ENCODE measurements around the gene ITGAD.

Gene ITGAD

GRCh38 chr16:31461201-31461920 lies 68.2 kb downstream of the ITGAD start:
- DNase-seq, result no peak

- DNase-seq, result no peak
Observed at GRCh38 chr16:31461921-31462804, 69.0 kb downstream of the ITGAD start.

GRCh38 chr16:31464348-31464769 lies 71.2 kb downstream of the ITGAD start:
- DNase-seq, result no peak

DNA sequence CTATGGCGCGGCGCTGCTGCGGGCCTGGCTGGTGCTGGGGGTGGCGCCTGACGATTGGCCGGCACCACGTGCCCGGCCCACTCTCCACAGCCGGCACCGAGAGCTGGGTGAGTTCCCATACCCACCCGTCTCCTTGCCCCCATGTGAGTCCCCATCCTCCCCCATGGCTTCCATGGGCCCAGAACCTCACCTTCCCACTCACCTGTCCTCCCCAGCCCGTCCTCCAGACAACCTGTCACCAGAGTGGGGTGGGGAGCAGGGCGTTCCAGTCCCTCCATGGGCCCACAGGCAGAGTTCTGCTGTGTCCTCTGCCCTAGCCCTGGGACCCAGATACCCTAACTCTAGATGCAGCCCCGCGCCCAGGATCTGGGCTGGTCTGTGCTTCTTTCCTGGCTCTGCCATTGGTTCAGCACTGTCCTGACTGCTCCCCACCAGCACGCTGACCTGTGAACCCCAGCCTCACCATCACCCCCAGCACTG lies 71.7 kb downstream of the ITGAD start:
- DNase-seq, result no peak

DNA sequence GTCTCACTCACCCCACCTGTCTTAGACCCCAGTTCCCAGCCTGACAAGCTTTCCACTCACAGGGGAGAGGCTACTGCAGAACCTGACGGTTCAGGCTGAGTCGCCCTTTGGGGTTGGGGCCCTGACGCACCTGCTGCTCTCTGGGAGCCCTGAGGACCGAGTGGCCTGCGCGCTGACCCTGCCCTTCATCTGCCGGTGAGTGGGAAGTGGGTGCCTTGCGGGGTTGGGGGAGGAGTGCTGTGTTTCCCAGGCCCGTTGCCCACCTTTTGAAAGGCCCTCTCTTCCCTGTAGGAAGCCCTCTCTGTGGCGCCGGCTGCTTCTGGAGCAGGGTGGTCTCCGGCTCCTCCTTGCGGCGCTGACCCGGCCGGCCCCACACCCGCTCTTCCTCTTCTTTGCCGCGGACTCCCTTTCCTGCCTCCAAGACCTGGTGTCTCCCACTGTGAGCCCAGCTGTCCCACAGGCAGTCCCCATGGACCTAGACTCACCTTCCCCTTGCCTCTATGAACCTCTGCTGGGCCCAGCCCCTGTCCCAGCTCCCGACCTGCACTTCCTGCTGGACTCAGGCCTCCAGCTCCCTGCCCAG lies 72.7 kb downstream of the ITGAD start:
- DNase-seq, result no peak

- no peak for DNase-seq
Observed at GRCh38 chr16:31466381-31466841, 73.3 kb downstream of the ITGAD start.

GRCh38 chr16:31467151-31467773 lies 74.1 kb downstream of the ITGAD start:
- DNase-seq, result no peak

- DNase-seq, result no peak
Observed at GRCh38 chr16:31467858-31468257, 74.7 kb downstream of the ITGAD start.

- DNase-seq, result no peak
Observed at GRCh38 chr16:31470615-31471014, 77.5 kb downstream of the ITGAD start.

DNA sequence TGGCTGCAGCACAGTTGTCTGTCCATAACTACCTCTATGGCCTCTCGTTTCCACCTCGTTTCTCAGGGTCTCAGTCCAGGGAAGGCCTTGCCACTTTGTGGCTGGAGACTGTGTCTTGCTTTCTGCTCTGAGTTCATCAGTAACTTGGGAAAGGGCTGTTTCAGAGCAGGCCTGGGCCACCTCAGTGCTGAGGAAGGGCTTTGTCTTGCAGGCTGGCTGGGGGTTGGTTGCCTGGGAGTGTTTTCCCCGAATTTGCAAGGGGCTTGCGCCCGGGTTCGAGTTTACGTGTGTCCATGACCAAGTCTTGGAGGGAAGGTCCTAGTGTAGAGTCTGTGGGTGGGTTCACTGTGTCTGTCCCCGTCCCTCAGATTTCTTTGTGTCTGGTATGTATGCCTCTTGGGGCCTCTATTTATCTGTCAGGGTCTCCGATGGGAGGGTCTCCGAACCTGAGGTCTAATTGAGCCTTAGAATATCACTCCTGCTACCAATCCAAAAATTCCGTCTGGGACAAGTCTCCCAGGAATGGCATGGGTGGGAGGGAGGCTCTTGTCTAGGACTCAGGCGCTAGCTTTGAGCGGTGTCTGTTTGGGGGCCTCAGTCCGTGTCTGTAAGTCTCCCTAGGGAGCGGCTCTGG lies 78.2 kb downstream of the ITGAD start:
- DNase-seq, result no peak

- no peak for DNase-seq
Observed at GRCh38 chr16:31471875-31472708, 79.0 kb downstream of the ITGAD start, which contains the start of gene TGFB1I1. Gene TGFB1I1, plus strand, starts transcription at chr16:31472152. Its CDS starts 37 bp downstream, at chr16:31472189.

- no peak for DNase-seq
Observed at GRCh38 chr16:31472709-31473203, 79.6 kb downstream of the ITGAD start.

DNA sequence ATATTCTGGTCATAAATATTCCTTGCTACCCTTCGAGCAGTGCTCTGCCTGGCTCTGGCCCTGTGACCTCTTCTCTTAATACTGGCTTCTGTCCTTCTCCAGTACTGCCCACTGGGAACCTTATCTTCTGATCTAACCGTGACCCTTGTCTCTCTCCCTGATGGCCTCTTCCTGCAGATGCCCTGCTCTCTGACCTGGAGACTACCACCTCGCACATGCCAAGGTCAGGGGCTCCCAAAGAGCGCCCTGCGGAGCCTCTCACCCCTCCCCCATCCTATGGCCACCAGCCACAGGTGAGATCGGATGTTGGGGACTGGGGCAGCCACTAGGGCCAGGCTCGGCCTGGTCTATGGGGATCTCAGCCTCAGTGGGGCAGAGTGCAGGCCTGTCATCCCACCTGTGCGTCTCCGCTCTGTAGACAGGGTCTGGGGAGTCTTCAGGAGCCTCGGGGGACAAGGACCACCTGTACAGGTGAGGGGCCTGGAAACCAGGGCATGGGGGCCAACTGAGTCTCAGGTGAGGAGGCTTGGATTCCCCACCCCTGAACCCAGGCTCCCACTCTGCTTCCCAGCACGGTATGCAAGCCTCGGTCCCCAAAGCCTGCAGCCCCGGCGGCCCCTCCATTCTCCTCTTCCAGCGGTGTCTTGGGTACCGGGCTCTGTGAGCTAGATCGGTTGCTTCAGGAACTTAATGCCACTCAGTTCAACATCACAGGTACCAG lies 80.3 kb downstream of the ITGAD start:
- no peak for DNase-seq

GRCh38 chr16:31474173-31474714 lies 81.1 kb downstream of the ITGAD start:
- no peak for DNase-seq

GRCh38 chr16:31474773-31475738 lies 81.9 kb downstream of the ITGAD start:
- no peak for DNase-seq

DNA sequence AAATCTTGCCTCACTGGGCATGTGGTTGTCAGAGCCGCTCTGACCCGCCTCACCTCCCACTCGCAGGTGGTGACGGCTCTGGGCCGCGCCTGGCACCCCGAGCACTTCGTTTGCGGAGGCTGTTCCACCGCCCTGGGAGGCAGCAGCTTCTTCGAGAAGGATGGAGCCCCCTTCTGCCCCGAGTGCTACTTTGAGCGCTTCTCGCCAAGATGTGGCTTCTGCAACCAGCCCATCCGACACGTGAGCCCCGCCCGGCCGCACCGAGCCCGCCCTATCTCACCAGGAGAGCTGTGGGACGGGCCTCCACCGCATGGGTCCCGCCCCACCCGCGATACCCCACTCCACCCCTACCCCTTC lies 82.8 kb downstream of the ITGAD start:
- no peak for DNase-seq

Data from midbrain (tissue), 1 donor.